Limb (tissue), 2 donors: ENCODE results near the gene HEXIM1.

Source experiments
- DNase-seq, 2 donors: peaks; one replicate each; pipeline ENCODE4 v3.0.0-alpha.2; 2016; ENCODE audit errors: extremely low spot score in 2 of 2

HEXIM1 gene

GRCh38 chr17:45129940-45130680, 18.2 kb upstream of the HEXIM1 start:
- DNase-seq = no peak

- DNase-seq = no peak
Observed at GRCh38 chr17:45130681-45131615, 17.3 kb upstream of the HEXIM1 start.

GRCh38 chr17:45131616-45132319, 16.5 kb upstream of the HEXIM1 start:
- peak in 1 of 2 donors; percentile 86 for DNase-seq

- no peak for DNase-seq
Observed at GRCh38 chr17:45132320-45132571, 16.0 kb upstream of the HEXIM1 start, which contains the start of gene PLCD3. PLCD3 (minus strand) TSS chr17:45132515; CDS start chr17:45132410, 105 bp downstream.

GRCh38 chr17:45132572-45133463, 15.5 kb upstream of the HEXIM1 start:
- DNase-seq = peak; percentile 73 to 94

- peak; percentile 98 for DNase-seq
Observed at GRCh38 chr17:45135192-45135977, 12.9 kb upstream of the HEXIM1 start, which contains the start of gene ACBD4. ACBD4 (plus strand) TSS chr17:45135687; CDS start chr17:45136145, 458 bp downstream.

GRCh38 chr17:45135978-45136791, 12.1 kb upstream of the HEXIM1 start:
- no peak for DNase-seq

- no peak for DNase-seq
Observed at GRCh38 chr17:45136846-45137560, 11.3 kb upstream of the HEXIM1 start.

- DNase-seq = no peak
Observed at GRCh38 chr17:45137561-45138305, 10.5 kb upstream of the HEXIM1 start.

- DNase-seq = no peak
Observed at GRCh38 chr17:45138911-45139532, 9.3 kb upstream of the HEXIM1 start.

GRCh38 chr17:45139533-45139920, 8.7 kb upstream of the HEXIM1 start:
- DNase-seq = no peak

- no peak for DNase-seq
Observed at GRCh38 chr17:45143094-45143670, 5.1 kb upstream of the HEXIM1 start.

GRCh38 chr17:45143767-45144198, 4.5 kb upstream of the HEXIM1 start:
- peak; percentile 67 to 84 for DNase-seq

- DNase-seq = peak in 1 of 2 donors; percentile 75
Observed at GRCh38 chr17:45144199-45145034, 3.9 kb upstream of the HEXIM1 start.

GRCh38 chr17:45145035-45145389, 3.3 kb upstream of the HEXIM1 start:
- DNase-seq = peak in 1 of 2 donors; percentile 49

GRCh38 chr17:45146166-45146565, 2.1 kb upstream of the HEXIM1 start:
- peak in 1 of 2 donors; percentile 32 for DNase-seq
